Measurements from ENCODE around the gene EHD3.

- no peak for TF ChIP-seq CTCF (IDR thresholded peaks at IDR 0.05; ENCODE audit: insufficient read depth, low read depth, low read length)
- TF ChIP-seq EZH2 (IDR thresholded peaks at IDR 0.05; ENCODE audit: insufficient read depth, low read length): no peak
Observed at GRCh38 chr2:31191931-31192330, 42.0 kb upstream of the EHD3 start.
